MM.1S (cell line): Measurements from ENCODE around the gene HOXB3.

ENCODE experiments used
- DNase-seq: peaks from one replicate; pipeline ENCODE4 v3.0.0-alpha.2; 2015
- H2AFZ ChIP-seq: fragments of 300-600 bp; sonication (generic); 2 replicates; pipeline ENCODE4 v1.6.0; 2016; ENCODE audit warnings: antibody characterized with exemption, low read length
- H3F3A ChIP-seq: fragments of 300-600 bp; sonication (generic); 2 replicates; pipeline ENCODE4 v1.6.1; 2016; ENCODE audit warnings: mild to moderate bottlenecking, antibody characterized with exemption, low read length, moderate library complexity, mixed read lengths; ENCODE audit not compliant: insufficient read depth
- H3K27ac ChIP-seq: fragments of 300-600 bp; sonication (generic); 2 replicates; pipeline ENCODE4 v1.5.1; 2016; ENCODE audit warnings: mild to moderate bottlenecking, low read length
- H3K27me3 ChIP-seq: fragments of 300-600 bp; sonication (generic); replicated peaks from 2 replicates; pipeline ENCODE4 v1.6.0; 2016; ENCODE audit warnings: low read length; ENCODE audit not compliant: insufficient read depth
- H3K36me3 ChIP-seq: fragments of 300-600 bp; sonication (generic); replicated peaks from 2 replicates; pipeline ENCODE4 v1.6.1; 2016; ENCODE audit warnings: mild to moderate bottlenecking, low read length, mixed read lengths; ENCODE audit not compliant: insufficient read depth
- H3K4me1 ChIP-seq: fragments of 300-600 bp; sonication (generic); 2 replicates; pipeline ENCODE4 v1.6.1; 2016; ENCODE audit warnings: low read length, mixed read lengths
- H3K4me2 ChIP-seq: fragments of 300-600 bp; sonication (generic); 2 replicates; pipeline ENCODE4 v1.6.0; 2016; ENCODE audit warnings: low read depth, low read length
- H3K4me3 ChIP-seq: fragments of 300-600 bp; sonication (generic); 2 replicates; pipeline ENCODE4 v1.5.1; 2016; ENCODE audit warnings: low read length, mixed read lengths
- H3K79me2 ChIP-seq: fragments of 300-600 bp; sonication (generic); 2 replicates; pipeline ENCODE4 v1.6.1; 2016; ENCODE audit warnings: mixed run types, low read length, mixed read lengths
- H3K9ac ChIP-seq: fragments of 300-600 bp; sonication (generic); 2 replicates; pipeline ENCODE4 v1.6.1; 2016; ENCODE audit warnings: low read length, mixed read lengths
- H3K9me2 ChIP-seq: fragments of 300-600 bp; sonication (generic); replicated peaks from 2 replicates; pipeline ENCODE4 v1.6.1; 2016; ENCODE audit warnings: mild to moderate bottlenecking, low read length, mixed read lengths; ENCODE audit not compliant: insufficient read depth
- H3K9me3 ChIP-seq: fragments of 300-600 bp; sonication (generic); replicated peaks from 2 replicates; pipeline ENCODE4 v1.6.1; 2016; ENCODE audit warnings: mild to moderate bottlenecking, low read length, mixed read lengths; ENCODE audit not compliant: insufficient read depth
- H4K20me1 ChIP-seq: fragments of 300-600 bp; sonication (generic); 2 replicates; pipeline ENCODE4 v1.6.1; 2016; ENCODE audit warnings: mild to moderate bottlenecking, low read length, moderate library complexity, mixed read lengths; ENCODE audit not compliant: insufficient read depth
- EZH2 ChIP-seq: fragments of 300-600 bp; sonication (generic); optimal IDR thresholded peaks from 2 replicates; pipeline ENCODE3; 2017; ENCODE audit warnings: low read depth, mild to moderate bottlenecking, antibody characterized with exemption, low read length, mixed read lengths
- EZH2phosphoT487 ChIP-seq: fragments of 300-600 bp; sonication (generic); IDR thresholded peaks from 2 replicates; pipeline ENCODE4 v1.6.1; 2018; ENCODE audit warnings: antibody characterized with exemption, low read length
- TF ChIP-seq, protein P1 (sequence below): fragments of 300-600 bp; sonication (generic); IDR thresholded peaks from 2 replicates; pipeline ENCODE4 v1.5.1; 2016; ENCODE audit warnings: antibody characterized with exemption, low read length, mixed read lengths

Gene HOXB3

DNA sequence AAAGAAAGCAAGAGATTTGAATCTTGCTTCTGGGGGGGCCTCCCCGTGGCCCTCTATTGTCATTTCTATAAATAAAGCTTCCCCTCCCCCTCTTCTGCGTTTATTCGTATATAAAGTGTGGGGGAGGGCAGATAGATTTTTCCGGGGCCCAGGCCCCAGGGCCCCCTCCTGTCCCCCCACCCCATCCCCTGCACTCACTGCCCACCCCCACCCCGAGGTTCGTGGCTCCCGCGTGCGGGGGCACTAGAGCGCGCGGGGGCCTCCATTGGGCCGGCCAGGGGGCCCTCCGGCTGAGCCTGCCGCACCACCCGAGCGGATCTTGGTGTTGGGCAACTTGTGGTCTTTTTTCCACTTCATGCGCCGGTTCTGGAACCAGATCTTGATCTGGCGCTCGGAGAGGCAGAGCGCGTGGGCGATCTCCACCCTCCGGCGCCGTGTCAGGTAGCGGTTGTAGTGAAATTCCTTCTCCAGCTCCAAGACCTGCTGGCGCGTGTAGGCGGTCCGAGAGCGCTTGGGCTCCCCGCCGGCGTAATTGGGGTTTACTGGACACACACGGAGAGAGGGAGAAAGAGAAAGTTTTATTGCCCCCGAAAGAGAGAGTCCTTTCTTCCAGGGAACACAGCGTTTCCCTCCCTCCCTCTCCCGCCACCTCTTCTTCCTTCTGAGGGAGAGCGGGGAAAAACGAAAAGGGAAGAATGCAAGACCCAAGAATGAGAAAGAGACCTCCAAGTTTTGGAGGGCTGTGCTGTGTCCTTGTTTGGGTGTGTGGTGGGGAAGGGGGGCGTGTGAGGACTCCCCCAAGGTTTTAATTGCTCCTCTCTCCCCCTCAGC is 13.3 kb downstream of the HOXB3 start:
- peaks cover 12% of the 10 kb centered on the region for H3K79me2 ChIP-seq
- no peak overlapping the region for H3K27ac ChIP-seq
- no peaks in the 10 kb centered on the region for H3K9me2 ChIP-seq
- no peak overlapping the region for H2AFZ ChIP-seq
- peaks cover 8% of the 10 kb centered on the region for H3K4me1 ChIP-seq
- H3K27me3 ChIP-seq: no peaks in the 10 kb centered on the region
- no peaks in the 10 kb centered on the region for H4K20me1 ChIP-seq
- H3K4me3 ChIP-seq: peak overlapping the region; percentile 79
- DNase-seq: no peak
- no peaks in the 10 kb centered on the region for H3K9me3 ChIP-seq
- TF ChIP-seq EZH2phosphoT487 (no peak), EZH2 (no peak)
- TF ChIP-seq, protein P1, sequence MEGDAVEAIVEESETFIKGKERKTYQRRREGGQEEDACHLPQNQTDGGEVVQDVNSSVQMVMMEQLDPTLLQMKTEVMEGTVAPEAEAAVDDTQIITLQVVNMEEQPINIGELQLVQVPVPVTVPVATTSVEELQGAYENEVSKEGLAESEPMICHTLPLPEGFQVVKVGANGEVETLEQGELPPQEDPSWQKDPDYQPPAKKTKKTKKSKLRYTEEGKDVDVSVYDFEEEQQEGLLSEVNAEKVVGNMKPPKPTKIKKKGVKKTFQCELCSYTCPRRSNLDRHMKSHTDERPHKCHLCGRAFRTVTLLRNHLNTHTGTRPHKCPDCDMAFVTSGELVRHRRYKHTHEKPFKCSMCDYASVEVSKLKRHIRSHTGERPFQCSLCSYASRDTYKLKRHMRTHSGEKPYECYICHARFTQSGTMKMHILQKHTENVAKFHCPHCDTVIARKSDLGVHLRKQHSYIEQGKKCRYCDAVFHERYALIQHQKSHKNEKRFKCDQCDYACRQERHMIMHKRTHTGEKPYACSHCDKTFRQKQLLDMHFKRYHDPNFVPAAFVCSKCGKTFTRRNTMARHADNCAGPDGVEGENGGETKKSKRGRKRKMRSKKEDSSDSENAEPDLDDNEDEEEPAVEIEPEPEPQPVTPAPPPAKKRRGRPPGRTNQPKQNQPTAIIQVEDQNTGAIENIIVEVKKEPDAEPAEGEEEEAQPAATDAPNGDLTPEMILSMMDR: no peak
- no peak overlapping the region for H3K9ac ChIP-seq
- H3F3A ChIP-seq: no peaks in the 10 kb centered on the region
- H3K4me2 ChIP-seq: peak overlapping the region; percentile 46
- H3K36me3 ChIP-seq: no peaks in the 10 kb centered on the region

DNA sequence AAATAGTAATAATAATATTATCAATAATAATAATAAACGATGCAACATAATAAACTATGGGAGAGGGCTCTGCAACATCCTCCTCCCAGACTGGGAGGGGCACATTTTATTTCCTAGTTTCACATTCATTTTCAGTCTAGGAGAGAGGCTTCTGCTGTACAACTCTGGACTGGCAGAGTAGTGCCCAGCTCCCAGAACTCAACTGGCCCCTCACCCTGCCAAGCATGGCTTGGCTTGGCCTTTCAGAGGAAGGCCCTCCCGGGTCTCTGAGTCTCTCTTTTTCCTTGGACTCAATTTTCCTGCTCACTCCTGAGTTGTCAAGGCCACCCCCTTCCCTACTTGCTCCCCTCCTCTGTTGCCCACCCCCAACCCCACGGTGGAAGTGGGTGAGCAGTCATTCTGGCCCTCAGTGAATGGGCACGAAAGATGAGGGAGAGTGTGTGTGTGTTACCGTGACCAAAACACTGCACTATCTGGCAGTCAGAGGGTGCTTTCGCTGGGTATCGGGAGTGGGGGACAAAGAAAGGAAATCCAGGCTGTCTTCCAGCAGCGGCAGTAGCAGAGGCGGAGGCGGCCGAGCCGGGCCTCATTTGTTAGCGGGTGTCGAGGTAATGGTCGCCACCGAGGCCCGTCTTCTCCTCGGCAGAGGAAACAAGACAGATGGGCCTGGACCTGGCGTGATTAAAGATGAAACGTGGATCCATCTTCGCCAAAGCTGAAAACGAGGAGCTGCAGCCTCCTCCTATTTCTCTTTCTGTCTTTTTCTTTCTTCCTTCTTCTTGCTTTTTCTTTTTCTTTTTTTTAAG is 14.2 kb downstream of the HOXB3 start:
- Histone ChIP-seq H3K9ac (no peak overlapping the region), H3K27me3 (no peaks in the 10 kb centered on the region), H3K4me2 (peak overlapping the region; percentile 19; the same call in 1 of the 2 replicates), H3F3A (no peaks in the 10 kb centered on the region), H3K9me3 (no peaks in the 10 kb centered on the region), H3K27ac (no peak overlapping the region), H3K9me2 (no peaks in the 10 kb centered on the region), H2AFZ (no peak overlapping the region), H4K20me1 (no peaks in the 10 kb centered on the region), H3K79me2 (peaks cover 12% of the 10 kb centered on the region), H3K4me1 (peaks cover 8% of the 10 kb centered on the region), H3K4me3 (no peak overlapping the region), H3K36me3 (no peaks in the 10 kb centered on the region)
- TF ChIP-seq EZH2 (no peak), EZH2phosphoT487 (no peak)
- TF ChIP-seq, protein P1: no peak
- DNase-seq: peak; percentile 33

DNA sequence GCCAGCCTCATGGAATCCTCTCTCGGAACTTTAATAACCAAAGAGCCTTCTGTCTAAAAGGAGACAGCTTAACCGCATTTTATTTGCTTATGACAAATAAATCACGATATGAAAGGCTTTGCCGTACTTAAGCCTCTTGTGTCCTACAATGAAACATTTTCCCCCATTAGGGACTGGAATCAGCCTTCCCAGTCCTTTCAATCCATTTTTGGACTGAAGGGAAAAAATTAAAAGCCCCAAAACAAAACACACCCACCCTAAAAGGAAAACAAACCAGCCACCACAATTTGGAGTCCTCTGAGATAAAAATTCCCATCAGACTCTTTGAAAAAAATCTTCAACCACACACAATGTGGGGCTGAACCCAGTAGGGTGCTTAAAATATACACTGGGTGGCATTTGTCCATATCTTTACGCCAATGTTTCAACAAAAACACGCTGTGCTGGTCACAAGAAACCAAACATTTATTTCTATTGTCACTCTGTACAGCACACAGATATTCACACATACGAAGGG is 14.9 kb downstream of the HOXB3 start:
- H3K36me3 ChIP-seq: no peaks in the 10 kb centered on the region
- TF ChIP-seq EZH2: no peak
- TF ChIP-seq, protein P1: no peak
- no peak for TF ChIP-seq EZH2phosphoT487
- no peak overlapping the region for H3K9ac ChIP-seq
- no peak overlapping the region for H3K27ac ChIP-seq
- H2AFZ ChIP-seq: no peak overlapping the region
- H4K20me1 ChIP-seq: no peaks in the 10 kb centered on the region
- H3K9me2 ChIP-seq: no peaks in the 10 kb centered on the region
- H3K27me3 ChIP-seq: no peaks in the 10 kb centered on the region
- peaks cover 12% of the 10 kb centered on the region for H3K79me2 ChIP-seq
- H3K9me3 ChIP-seq: no peaks in the 10 kb centered on the region
- DNase-seq: no peak
- H3K4me1 ChIP-seq: peaks cover 8% of the 10 kb centered on the region
- H3F3A ChIP-seq: no peaks in the 10 kb centered on the region
- H3K4me2 ChIP-seq: no peak overlapping the region
- H3K4me3 ChIP-seq: no peak overlapping the region
